Stimulated activated CD4-positive, alpha-beta T cell treated with anti-CD3 and anti-CD28 coated beads, TNF-alpha, amount 100 ng/mL, for 1 hour (primary cell): Measurements from ENCODE around the gene SIRT4.
"Not testable (repeated sequence)": the region's sequence is repeated elsewhere in the genome, so short reads cannot be mapped to it uniquely, and the experiment has no call there.

Experiments used
- DNase-seq, 3 donors: peaks; one replicate each; pipeline ENCODE4 v3.0.0-alpha.2; 2020; ENCODE audit warnings: low read depth in 3 of 3, low spot score in 1 of 3

The SIRT4 gene, protein sequence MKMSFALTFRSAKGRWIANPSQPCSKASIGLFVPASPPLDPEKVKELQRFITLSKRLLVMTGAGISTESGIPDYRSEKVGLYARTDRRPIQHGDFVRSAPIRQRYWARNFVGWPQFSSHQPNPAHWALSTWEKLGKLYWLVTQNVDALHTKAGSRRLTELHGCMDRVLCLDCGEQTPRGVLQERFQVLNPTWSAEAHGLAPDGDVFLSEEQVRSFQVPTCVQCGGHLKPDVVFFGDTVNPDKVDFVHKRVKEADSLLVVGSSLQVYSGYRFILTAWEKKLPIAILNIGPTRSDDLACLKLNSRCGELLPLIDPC

DNA sequence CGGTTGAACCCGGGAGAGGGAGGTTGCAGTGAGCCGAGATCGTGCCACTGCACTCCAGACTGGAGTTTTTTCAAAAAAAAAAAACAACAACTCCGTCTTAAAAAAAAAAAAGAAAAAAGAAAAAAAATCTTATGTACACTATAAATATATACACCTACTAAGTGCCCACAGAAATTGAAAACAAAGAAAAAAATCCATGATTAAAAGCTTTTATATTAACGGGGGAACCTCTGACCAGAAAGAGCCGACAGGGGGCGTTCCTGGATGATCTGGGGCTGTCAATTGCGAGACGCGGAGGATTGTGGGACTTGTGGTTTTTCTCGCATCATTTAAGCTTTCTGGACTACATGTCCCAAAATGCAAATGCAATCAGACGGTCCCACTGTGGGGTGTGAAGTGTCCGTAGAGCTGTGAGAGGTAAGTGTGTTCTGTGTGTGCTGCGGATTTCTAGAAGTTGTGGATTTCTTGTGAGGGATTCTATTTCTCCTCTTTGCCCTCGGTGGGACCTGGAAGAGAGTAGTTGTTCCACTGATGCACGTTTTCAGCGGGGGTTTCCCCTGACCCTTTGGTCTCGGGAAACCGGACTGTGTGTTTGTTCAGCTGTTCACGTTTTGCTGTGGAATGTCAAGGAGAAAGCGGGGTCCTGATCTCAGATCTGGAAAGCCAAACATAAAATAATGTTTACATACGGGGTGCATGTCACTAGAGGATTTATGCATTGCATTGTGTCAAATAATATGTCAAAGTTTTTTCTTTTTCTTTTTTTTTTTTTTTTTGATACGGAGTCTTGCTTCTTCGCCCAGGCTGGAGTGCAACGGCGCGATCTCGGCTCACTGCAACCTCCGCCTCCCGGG is at the start of gene SIRT4:
Gene SIRT4, plus strand, starts transcription at position 360 of the 854 bp plus-strand sequence. CDS start 1,241 bp downstream, outside the sequence.
- peak; percentile 67 to 74 (median 73) for DNase-seq

DNA sequence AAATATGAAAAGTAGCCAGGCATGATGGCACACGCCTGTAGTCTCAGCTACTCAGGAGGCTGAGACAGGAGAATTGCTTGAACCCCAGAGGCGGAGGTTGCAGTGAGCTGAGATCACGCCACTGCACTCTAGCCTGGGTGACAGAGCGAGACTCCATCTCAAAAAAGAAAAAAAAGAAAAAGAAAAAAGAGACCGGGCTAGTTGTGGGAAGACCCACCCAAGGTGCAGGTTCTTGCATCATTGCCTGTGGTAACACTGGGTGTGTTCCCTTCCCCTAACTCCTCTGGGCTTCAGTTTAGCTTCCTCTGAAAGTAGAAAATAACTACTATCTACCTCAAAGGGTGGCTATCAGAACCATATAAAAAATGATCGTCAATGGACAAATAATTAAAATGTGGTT is 48.8 kb upstream of the SIRT4 start:
- DNase-seq: not testable (repeated sequence)

DNA sequence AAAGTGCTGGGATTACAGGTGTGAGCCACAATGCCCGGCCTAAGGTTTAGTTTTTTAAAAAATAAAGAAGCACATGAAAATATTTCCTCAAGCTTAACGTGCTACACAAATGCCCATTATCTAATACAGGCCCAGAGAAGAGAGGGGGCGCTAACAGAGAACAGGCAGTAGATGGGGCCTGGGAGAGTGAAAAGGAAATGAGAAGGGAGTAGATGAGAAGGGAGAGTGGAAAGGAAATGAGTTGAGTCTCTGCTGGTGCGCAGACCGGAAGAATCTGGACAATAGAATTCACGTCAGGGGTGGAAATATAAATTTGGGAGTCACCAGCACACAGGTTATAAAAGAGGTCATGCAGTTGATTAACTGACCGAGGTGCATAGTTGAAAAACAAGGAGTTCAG is 47.3 kb upstream of the SIRT4 start:
- DNase-seq: no peak

DNA sequence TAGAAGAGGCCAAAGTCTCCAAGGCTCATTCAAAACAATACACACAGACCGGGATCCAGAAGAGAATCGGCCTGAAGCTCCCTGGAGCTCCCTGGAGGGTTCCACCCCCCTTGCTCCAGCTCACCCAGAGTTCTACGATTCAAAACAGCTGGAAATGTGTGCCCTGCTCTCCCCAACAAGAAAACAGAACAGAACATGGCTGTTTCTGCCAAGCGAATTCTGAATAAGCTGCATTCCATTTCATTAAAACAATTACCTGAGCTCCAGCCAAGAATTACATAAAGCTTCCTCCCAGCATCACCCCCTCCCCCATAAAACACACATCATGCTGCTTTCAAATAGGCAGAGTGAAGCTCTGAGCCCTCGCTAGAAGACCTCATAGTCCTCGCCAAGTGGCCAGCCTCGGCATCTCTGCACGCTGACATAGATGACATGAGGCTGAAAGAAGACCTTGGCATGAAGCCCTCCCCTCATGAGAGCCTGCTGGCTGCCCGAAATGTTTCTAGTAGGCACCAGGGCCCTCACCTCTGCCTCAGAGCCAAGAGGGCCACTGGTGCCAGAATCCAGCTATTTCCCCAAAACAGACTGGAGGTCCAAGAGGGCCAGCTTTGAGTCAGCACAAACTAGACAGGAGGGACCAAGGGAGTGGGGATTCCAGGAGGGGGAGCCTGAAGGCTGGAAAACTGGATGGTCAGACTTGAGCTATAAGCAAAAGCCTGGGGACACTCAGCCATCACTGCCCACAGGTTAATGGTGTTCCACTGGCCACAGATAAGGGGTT is 44.9 kb upstream of the SIRT4 start:
- DNase-seq: no peak

DNA sequence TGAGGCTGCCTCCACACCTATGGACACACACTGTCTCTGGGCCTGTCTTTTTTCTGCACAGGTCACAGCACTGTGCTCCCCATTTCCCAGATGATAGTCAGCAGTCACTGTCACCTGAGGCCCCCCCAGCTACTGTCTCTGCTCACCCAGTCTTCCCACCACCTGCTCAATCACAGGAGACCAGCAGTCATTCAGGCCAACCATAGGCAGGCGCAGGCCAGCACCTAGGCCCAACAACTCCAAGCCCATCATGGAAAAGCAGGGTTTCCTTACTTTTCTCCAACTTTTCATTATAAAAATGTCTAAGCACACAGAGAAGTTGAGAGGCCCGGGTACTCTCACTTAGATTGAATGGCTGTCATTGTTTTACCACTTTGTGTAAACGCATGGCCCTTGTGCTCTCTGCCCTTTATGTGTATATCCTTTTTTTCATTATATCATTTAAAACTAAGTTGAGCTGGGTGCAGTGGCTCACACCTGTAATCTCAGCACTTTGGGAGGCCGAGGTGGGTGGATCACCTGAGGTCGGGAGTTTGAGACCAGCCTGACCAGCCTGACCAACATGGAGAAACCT is 43.7 kb upstream of the SIRT4 start:
- no peak for DNase-seq

DNA sequence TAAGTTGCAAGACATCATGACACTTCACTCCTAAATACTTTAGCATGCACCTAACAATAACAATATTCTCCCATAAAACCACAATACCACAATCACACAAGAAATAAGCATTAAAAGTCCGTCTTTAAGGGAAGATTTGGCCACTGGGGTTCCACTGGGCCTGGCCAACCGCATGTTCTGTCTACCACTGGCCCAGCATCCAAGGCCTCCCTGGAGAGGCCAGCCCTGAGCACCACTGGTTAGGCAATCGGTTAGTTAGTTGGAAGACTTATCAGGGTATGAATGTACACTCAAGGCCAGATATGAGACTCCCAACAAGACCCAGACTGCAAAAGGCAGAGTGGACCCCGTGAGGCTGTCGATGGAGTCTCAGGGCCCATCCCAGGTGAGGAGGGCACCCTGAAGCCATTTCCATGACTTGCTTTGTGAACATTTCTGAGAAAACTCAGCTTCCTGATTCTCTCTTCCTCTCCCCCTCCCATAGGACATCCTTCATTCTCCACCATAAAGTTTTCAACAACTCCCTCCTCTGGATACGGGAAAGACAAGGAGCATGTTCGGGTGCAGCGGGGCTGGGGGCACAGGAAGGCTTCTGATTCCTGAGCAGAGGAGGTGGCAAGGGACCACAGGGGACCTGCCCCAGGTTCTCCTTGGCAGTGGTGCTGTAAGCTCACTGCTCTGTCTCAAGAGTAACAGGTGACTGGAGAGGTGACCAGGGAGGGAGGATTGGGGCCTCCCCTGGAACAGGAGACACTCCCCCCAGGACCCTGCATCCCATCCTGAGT is 42.5 kb upstream of the SIRT4 start:
- DNase-seq: no peak

DNA sequence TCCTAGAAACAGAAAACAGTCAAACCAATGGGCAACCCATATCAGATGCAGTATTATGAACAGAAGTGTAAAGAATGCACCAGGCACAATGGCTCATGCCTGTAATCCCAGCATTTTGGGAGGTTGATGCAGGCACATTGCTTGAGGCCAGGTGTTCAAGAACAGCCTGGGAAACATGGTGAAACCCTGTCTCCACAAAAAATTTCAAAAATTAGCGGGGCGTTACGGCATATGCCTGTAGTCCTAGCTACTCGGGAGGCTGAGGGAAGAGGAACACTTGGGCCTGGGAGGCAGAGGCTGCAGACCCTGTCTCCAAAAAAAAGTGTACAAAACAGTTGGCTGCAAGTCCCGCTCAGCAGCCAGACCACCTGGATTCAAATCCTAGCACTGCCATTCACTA is 41.5 kb upstream of the SIRT4 start:
- no peak for DNase-seq

DNA sequence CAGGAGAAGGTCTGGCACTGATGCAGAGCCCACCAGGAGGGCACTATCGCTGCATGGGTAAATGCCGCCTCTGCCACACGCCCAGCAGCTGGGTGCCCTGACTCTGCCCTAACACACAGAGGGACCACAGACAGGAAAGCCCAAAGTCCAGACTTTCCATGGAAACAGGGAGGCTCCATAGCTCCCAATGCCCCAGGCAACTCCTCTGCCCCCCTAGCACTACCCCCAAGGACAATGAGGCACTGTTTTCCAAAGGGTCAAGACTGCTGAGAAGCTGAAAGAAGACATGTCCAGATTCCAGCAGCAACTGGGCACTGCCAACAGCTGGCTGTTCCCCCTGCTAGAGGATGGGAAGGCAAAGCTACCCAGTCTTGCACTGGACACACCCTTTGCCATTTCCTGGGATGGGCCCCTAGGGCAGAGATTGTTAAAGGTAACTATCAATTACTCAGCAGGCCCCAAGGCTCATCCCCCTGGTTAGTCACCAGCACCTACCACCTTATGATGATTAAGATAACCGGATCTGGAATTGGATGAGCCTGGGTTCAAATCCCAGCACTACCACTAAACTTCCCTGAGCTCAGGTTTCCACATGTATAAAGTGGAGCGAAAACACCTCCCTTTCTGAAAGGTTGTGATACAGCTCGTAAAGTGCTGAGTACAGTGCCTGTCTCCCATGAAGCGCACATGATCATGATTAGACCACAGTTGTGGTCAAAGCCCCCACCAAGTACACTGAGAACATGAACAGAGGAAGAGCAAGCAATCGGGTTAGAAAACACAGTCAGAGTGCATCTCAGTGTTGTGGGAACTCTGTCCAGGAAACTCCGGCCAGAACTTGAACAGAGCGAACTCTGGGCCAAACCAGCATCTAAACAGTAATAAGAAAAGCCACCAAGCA is 39.9 kb upstream of the SIRT4 start:
- DNase-seq: no peak

DNA sequence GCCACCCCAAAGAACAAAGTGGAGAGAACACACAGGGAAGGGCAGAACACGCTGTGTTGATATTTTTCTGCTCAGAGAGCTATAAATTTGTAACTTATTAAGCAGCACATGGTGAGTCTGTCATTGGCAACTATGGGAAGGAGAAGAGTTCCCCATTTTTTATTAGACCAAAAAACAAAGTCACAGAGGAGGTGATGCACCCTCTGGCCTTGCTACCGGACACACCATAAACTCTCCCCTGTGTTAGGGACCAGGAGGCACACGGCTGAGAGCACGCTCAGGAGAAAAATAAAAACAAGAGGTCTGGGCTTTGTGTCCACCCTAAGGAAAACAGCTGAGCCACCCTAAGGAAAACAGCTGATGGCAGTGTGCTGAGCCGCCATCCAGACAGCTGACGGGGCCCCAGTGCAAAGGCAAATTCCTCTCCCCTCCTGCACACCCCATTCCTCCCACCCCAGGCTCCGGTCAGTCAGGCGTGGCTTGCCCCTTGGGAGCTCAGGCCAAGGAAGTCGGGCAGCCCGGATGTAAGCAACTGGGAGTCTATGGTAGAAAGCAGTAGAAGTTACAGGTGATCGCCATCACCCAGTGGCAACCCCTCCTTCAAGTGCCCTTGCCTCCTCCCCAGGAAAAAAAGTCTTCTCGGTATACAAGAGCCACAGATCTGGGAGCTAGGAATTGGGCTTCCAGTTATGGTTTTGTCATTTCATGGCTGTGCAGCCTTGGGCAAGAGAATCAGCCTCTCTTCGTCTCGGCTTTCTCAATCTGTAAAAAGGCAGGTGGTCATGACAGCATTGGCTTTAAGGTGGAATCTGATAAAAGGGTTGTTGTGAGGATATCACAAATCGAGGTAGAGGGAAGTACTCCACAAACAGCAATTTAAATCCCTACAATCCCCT is 39.0 kb upstream of the SIRT4 start:
- no peak for DNase-seq

DNA sequence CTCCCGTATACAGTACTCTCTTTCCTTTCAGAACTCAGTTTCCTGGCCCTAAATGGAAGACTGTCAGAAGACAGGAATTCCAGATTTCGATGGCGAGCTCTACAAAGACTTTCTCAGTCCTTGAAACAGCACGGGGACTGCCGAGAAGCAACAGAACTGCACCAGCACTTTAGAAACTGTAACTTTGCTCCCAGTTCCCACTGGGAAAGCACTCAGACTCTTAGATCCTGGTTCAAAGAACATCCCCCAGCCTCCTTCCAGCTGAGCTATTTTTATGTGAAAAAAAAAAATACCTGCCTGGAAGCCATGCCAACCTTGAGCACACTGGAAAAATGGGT is 38.4 kb upstream of the SIRT4 start:
- DNase-seq: no peak

DNA sequence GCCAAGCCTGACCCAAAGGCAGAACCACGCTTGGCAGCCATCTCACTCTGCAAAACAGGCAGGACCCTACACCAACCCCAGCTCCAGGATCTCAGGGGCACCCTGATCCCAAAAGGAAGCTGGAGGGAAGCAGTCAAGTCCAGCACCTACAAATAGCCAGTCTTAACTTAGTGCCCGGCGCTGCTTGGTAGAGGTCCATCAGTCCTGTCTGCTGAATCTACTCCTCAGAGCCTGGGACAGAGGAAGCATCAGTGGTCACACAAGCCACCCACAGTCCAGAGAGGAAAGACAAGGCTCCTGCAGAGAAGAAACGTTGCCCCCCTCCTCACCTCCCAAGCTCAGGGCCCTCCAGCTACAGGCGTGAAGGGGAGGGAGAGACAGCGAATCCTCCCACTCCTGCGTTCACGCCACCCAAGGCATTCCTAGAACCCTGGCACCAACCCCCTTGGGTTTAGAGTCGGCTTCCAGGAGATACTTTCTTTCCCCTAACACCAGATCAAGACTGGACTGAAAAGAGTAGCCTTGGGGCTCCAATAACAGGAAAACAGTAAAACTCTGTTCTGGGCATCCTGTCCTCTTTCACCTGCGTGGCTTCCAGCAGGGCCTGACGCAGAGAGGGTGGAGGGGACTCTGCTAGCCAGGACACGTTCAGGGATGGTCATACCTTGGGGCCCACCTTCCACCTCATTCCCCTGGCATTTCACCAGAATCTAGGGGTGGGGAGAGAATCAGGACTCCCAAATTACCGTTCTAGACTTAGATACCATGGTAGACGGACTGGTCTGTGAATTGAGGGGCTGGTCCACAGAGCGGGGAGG is 37.8 kb upstream of the SIRT4 start:
- no peak for DNase-seq

DNA sequence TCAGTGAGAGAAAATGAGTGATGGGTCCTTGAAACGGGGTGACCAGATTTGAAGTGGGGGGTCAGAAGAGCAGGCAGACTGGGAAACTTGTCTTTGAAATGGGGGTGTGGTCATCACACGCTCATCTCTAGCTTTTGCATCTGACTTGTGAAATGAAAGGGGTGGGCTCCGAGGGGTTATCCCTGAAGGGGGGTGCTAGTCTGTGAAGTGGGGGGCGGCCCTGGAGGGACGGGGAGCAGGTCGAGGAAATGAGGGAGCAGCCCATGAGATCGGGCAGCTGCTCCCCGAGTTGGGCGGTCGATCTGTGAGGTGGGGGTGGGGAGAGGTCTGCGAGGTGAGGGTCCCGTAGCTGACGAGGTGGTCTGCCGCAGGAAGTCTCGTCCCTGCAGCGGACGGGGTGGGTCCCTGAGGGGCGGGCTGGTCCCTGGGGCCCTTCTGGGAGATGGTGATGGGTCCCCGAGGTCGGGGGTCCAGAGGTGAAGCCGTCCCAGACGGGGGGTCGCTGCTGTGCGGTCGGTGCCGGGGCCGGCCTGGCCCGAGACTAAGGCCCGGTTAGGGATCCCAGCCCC is 37.1 kb upstream of the SIRT4 start:
- DNase-seq: no peak

DNA sequence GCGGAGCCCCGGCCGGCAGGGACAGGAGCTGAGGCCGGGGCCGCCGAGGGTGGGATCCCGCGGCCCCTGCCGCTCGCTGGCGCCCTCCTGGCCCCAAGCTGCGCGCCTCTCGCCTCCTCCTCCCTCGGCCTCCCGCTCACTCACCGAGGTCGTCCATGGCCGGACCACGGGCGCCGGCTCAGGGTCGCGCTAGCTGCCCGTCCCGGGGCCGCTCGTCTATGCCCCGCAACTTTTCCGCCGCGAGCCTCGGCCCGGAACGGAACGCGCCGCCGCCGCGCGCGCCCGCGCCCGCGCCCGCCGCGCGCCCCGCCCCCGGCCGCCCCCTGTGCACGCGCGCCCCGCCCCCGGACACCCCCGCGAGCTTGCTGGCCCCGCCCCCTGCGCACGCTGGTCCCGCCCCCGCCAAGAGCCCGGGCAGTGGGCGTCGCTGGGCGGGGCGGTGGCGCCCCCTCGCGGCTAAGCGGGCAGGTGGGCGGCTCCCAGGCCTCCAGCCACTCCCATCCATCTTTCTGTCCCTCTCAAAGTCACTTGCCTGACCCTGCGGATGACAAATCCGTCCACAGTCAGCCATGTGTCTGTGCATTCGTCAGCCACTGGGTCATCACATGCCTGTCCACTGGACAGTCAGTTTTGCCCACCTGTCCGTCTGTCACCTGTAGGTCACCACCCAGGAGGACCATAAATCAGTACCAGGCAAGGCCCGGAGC is 36.5 kb upstream of the SIRT4 start, which contains the start of gene PXN:
Gene PXN, minus strand, starts transcription at position 258 of the 707 bp plus-strand sequence. Its CDS starts 101 bp downstream, at position 157.
- peak; percentile 80 to 93 (median 90) for DNase-seq

DNA sequence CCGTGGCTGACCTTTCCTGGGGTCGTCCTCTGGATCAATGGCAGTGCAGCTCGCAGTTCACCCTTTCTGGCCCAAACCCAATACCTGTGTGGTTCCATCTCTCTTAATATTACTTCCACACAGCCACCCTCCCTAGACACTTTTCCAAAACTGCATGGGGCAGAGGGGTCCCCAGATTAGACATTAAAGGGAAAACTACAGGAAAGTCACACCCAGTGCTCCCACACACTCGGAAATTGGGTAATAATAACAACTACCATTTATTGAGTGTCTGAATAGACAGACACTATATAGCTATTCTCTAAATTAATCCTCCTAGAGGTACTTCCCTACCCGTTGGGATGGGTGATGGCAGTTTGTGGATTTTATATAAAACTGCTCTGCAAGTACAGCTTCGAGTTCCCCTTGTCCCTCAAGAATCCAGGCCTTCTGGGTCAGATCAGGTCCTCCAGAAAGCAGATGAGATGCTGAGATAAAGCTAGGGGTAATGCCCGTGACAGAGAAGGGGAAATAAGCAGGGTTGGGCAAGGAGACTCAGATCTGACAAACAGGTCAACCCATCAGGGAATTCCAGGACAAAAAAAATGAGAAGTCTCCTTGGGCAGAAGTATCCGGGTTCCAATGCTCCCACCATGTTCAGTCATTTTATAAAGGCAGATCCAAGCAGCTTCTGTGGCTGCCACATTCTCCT is 35.8 kb upstream of the SIRT4 start:
- no peak for DNase-seq

DNA sequence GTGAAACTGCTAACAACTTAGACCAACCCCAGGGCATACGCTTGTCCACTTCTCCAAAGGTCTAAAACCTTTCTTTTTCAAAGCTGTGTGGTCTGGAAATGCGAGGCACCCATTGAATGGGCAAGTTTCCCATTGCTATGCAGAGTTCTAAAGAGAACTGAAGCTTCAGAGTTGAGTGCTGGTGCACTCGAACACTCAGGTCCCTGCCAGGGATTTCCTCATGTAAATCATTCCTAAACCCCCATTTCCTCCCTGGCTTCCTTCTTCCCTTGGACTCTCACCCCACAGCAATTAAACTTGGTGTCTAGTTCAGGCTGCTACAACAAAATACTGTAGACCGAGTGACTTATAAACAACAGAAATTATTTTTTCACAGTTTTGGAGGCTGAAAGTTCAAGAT is 34.4 kb upstream of the SIRT4 start:
- DNase-seq: no peak

DNA sequence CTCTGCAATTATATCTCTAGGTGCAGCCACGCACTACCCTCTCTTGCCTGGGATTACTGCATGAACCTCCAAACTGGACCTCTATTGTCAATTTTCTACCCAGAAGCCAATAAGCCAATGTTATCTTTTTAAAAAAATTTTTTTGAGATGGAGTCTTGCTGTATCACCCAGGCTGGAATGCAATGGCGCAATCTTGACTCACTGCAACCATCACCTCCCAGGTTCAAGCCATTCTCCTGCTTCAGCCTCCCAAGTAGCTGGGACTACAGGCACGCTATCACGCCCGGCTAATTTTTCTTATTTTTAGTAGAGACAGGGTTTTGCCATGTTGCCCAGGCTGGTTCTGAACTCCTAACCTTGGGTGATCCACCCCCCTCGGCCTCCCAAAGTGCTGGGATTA is 25.4 kb upstream of the SIRT4 start:
- no peak for DNase-seq
